CD8-positive, alpha-beta memory T cell (primary cell): Measurements from ENCODE around the gene GRIA1. TPM values are rescaled to one million over a fixed set of nuclear protein-coding genes. Genes with fewer than 3 reads are reported as not detected.

Experiments used
- CTCF ChIA-PET: fragments of 350-600 bp; sonication (Branson Sonifier 250); formaldehyde crosslinking; loops from one replicate; lab custom pipeline; 2021; ENCODE audit warnings: antibody characterized with exemption; lab: Charles Lee
- POLR2A ChIA-PET: fragments of 350-600 bp; sonication (Branson Sonifier 250); formaldehyde crosslinking; loops from one replicate; lab custom pipeline; 2021; ENCODE audit warnings: antibody characterized with exemption; lab: Charles Lee
- DNase-seq, 5 donors: peaks; one replicate each; pipeline versions ENCODE4 v3.0.0 to v3.0.0-alpha.2; 2020 to 2022; ENCODE audit warnings: mixed read lengths in 1 of 5
- H3K27ac ChIP-seq: one replicate; pipeline ENCODE4 v1.7.0; 2013; ENCODE audit warnings: low read depth, mild to moderate bottlenecking, low read length, moderate library complexity
- H3K27me3 ChIP-seq: 2 replicates; pipeline ENCODE4 v1.7.0; 2013; ENCODE audit warnings: low read length, mild to moderate bottlenecking; ENCODE audit not compliant: insufficient read depth, poor library complexity, severe bottlenecking
- H3K36me3 ChIP-seq: 2 replicates; pipeline ENCODE4 v1.7.0; 2013; ENCODE audit warnings: mild to moderate bottlenecking, low read length, moderate library complexity; ENCODE audit not compliant: insufficient read depth
- H3K4me1 ChIP-seq: 2 replicates; pipeline ENCODE4 v1.7.0; 2013; ENCODE audit warnings: mild to moderate bottlenecking, low read length, moderate library complexity; ENCODE audit not compliant: insufficient read depth
- H3K4me3 ChIP-seq: 2 replicates; pipeline ENCODE4 v1.7.0; 2013; ENCODE audit warnings: mild to moderate bottlenecking, low read length
- H3K9me3 ChIP-seq: 2 replicates; pipeline ENCODE4 v1.7.0; 2013; ENCODE audit warnings: mild to moderate bottlenecking, low read length
- H3K27ac Mint-ChIP-seq, 8 donors: one replicate each; pipeline ENCODE4 v1.8.0; 2020 to 2021; ENCODE audit warnings: mixed read lengths in 8 of 8, mild to moderate bottlenecking in 6 of 8, inconsistent platforms in 3 of 8, moderate library complexity in 3 of 8
- H3K27me3 Mint-ChIP-seq, 2 donors: one replicate each; pipeline ENCODE4 v1.8.0; 2020 to 2021; ENCODE audit warnings: mixed read lengths in 2 of 2, mild to moderate bottlenecking in 1 of 2, moderate library complexity in 1 of 2
- H3K36me3 Mint-ChIP-seq, 3 donors: one replicate each; pipeline ENCODE4 v1.8.0; 2020 to 2021; ENCODE audit warnings: mixed read lengths in 3 of 3, inconsistent platforms in 1 of 3, mild to moderate bottlenecking in 1 of 3
- H3K4me1 Mint-ChIP-seq, 3 donors: one replicate each; pipeline ENCODE4 v1.8.0; 2020 to 2021; ENCODE audit warnings: mixed read lengths in 3 of 3, inconsistent platforms in 1 of 3, mild to moderate bottlenecking in 1 of 3
- H3K4me3 Mint-ChIP-seq, 7 donors: one replicate each; pipeline ENCODE4 v1.8.0; 2020 to 2021; ENCODE audit warnings: mixed read lengths in 7 of 7, mild to moderate bottlenecking in 6 of 7, moderate library complexity in 4 of 7, inconsistent platforms in 2 of 7
- H3K9me3 Mint-ChIP-seq, 5 donors: one replicate each; pipeline ENCODE4 v1.8.0; 2020 to 2022; ENCODE audit warnings: mixed read lengths in 5 of 5, mild to moderate bottlenecking in 3 of 5, moderate library complexity in 2 of 5, inconsistent platforms in 1 of 5
- polyA plus RNA-seq: library from polyadenylated mRNA; unstranded; fragments of 300-500 nt; fragmentation: Illumina TruSeq; gene quantifications from one replicate; pipeline ENCODE4 v1.2.3, GENCODE V29; 2021
- total RNA-seq, 2 experiments: library from RNA; stranded (reverse); gene quantifications; one replicate each; pipeline ENCODE4 v1.2.3, GENCODE V29; 2021

Gene GRIA1
- total and polyA plus RNA-seq, 3 experiments from 2014 or later = not detected

DNA sequence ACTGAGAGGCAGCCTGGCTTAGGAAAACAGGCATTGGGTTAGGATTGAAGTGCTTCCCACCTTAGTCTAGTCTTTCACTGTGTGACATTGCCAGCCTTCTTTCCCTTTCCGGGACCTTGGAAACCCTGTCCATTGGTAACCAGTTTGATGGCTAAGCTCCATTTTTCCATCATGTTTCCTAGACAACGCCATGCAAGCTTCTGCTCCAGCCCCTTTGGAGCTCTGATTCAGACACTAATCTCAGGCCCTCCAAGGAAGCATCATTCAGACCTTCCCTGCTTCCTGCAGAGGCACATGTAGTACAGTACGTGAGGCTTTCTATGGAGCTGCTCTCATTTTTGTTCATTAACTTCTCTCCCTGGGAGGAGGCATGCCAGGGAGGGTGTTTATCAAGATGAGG, 68.5 kb downstream of the GRIA1 start:
- H3K4me3 ChIP-seq = no peak overlapping the region
- H3K27me3 ChIP-seq = no peaks in the 10 kb centered on the region
- POLR2A ChIA-PET = no interaction called here
- no peaks in the 10 kb centered on the region for H3K27me3 Mint-ChIP-seq
- no peaks in the 10 kb centered on the region for H3K36me3 ChIP-seq
- CTCF ChIA-PET = no interaction called here
- DNase-seq = no peak
- H3K9me3 Mint-ChIP-seq = peaks cover 0 to 3% (median 0%) of the 10 kb centered on the region in 5 donors
- no peaks in the 10 kb centered on the region for H3K4me1 ChIP-seq
- H3K36me3 Mint-ChIP-seq = no peaks in the 10 kb centered on the region
- no peak overlapping the region for H3K27ac ChIP-seq
- no peak overlapping the region for H3K4me3 Mint-ChIP-seq
- peaks cover 6 to 19% (median 13%) of the 10 kb centered on the region in 3 donors for H3K4me1 Mint-ChIP-seq
- H3K9me3 ChIP-seq = no peaks in the 10 kb centered on the region
- H3K27ac Mint-ChIP-seq = no peak overlapping the region

DNA sequence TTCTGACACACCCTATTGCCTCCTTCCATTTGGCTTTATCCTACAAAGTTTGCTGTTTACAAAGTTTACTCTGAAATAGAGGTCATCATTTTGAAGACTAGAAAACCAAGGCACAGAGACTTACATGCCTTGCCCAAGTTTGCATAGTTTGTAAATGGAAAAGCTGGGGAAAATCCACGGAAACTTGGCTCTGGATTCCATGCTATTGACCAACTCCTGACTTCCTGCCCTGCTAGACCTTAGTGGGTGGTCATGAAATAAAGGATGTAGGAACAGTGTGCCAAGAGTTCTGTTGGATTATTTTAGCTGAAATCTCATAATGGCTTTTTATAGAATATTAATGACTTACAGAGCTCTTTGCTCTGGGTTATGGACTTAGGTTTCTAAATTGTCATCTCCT, 69.5 kb downstream of the GRIA1 start:
- Histone ChIP-seq H3K27me3 (no peaks in the 10 kb centered on the region), H3K27ac (no peak overlapping the region), H3K4me1 (no peaks in the 10 kb centered on the region), H3K4me3 (no peak overlapping the region), H3K36me3 (no peaks in the 10 kb centered on the region), H3K9me3 (no peaks in the 10 kb centered on the region)
- H3K4me1 Mint-ChIP-seq = peaks cover 6 to 19% (median 13%) of the 10 kb centered on the region in 3 donors
- ChIA-PET POLR2A (no interaction called here), CTCF (no interaction called here)
- peaks cover 0 to 3% (median 0%) of the 10 kb centered on the region in 5 donors for H3K9me3 Mint-ChIP-seq
- H3K27me3 Mint-ChIP-seq = no peaks in the 10 kb centered on the region
- no peaks in the 10 kb centered on the region for H3K36me3 Mint-ChIP-seq
- H3K4me3 Mint-ChIP-seq = no peak overlapping the region
- peak overlapping the region in 1 of 8 donors; percentile 47 for H3K27ac Mint-ChIP-seq
- DNase-seq = no peak

DNA sequence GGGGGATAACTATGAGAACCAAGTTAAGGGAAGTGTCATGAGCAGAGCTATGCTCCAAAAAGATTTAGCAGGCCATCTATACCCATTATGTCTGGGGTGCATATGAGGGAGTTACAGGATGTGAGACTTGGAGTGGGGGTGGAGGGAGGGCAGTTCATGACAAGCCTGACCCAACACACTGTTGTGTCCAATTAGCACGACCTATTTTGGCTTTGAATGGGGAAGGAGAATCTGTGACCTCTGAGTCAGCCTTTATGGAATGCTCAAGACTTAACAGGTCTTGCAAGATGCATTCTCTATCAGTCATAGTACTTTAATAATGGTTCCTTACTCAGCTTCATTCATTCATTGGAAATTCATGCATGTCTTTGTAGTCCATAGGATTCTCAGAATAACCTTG, 71.7 kb downstream of the GRIA1 start:
- Mint-ChIP-seq H3K27me3 (no peaks in the 10 kb centered on the region), H3K9me3 (peaks cover 0 to 5% (median 0%) of the 10 kb centered on the region in 5 donors), H3K27ac (no peak overlapping the region), H3K4me1 (no peaks in the 10 kb centered on the region), H3K36me3 (no peaks in the 10 kb centered on the region), H3K4me3 (no peak overlapping the region)
- Histone ChIP-seq H3K4me3 (no peak overlapping the region), H3K9me3 (no peaks in the 10 kb centered on the region), H3K4me1 (no peaks in the 10 kb centered on the region), H3K36me3 (no peaks in the 10 kb centered on the region), H3K27me3 (no peaks in the 10 kb centered on the region), H3K27ac (no peak overlapping the region)
- DNase-seq = no peak
- ChIA-PET POLR2A (no interaction called here), CTCF (no interaction called here)

DNA sequence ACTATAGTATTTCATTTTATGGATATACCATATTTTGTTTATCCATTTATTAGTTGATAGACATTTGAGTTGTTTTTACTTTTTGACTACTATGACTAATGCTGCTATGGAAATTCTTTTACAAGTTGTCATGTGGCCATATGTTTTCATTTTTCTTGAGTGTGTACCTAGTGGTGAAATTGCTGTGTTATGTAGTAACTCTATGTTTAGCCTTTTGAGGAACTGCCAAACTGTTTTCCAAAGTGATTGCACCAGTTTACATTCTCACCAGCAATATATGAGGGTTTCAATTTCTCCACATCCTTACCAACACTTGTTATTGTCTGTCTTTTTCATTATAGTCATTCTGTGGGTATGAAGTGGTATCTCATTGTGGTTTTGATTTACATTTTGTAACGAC, 75.4 kb downstream of the GRIA1 start:
- H3K9me3 ChIP-seq = no peaks in the 10 kb centered on the region
- Mint-ChIP-seq H3K4me3 (no peak overlapping the region), H3K36me3 (no peaks in the 10 kb centered on the region), H3K27ac (no peak overlapping the region), H3K27me3 (no peaks in the 10 kb centered on the region), H3K9me3 (peaks cover 0 to 5% (median 0%) of the 10 kb centered on the region in 5 donors), H3K4me1 (no peaks in the 10 kb centered on the region)
- CTCF ChIA-PET = no interaction called here
- no peaks in the 10 kb centered on the region for H3K36me3 ChIP-seq
- H3K4me3 ChIP-seq = no peak overlapping the region
- POLR2A ChIA-PET = no interaction called here
- no peaks in the 10 kb centered on the region for H3K27me3 ChIP-seq
- DNase-seq = no peak
- H3K4me1 ChIP-seq = no peaks in the 10 kb centered on the region
- no peak overlapping the region for H3K27ac ChIP-seq

DNA sequence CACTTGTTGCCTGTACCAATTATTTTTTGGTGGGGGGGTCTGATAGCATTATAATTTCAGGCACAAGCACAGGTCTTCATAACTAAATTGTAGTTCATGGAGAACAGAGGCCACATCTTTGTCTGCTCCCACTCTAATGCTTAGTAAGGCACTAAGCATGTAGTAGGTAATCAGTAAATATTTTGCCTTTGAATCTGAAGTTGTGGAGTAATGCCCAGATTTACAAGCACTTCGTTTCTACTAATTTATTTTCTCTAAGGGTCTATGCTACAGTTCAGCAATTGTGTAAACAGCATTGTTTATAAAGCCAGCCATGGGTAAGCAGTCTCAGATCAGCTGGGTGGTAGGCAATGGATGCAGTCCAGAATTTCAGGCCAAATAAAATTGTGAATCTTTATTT, 78.6 kb downstream of the GRIA1 start:
- Histone ChIP-seq H3K36me3 (no peaks in the 10 kb centered on the region), H3K4me1 (no peaks in the 10 kb centered on the region), H3K4me3 (no peak overlapping the region), H3K27me3 (no peaks in the 10 kb centered on the region), H3K9me3 (no peaks in the 10 kb centered on the region), H3K27ac (no peak overlapping the region)
- Mint-ChIP-seq H3K27ac (no peak overlapping the region), H3K4me1 (no peaks in the 10 kb centered on the region), H3K27me3 (no peaks in the 10 kb centered on the region), H3K9me3 (peaks cover 0 to 2% (median 0%) of the 10 kb centered on the region in 5 donors), H3K36me3 (no peaks in the 10 kb centered on the region), H3K4me3 (no peak overlapping the region)
- CTCF ChIA-PET = no interaction called here
- POLR2A ChIA-PET = no interaction called here
- DNase-seq = no peak

DNA sequence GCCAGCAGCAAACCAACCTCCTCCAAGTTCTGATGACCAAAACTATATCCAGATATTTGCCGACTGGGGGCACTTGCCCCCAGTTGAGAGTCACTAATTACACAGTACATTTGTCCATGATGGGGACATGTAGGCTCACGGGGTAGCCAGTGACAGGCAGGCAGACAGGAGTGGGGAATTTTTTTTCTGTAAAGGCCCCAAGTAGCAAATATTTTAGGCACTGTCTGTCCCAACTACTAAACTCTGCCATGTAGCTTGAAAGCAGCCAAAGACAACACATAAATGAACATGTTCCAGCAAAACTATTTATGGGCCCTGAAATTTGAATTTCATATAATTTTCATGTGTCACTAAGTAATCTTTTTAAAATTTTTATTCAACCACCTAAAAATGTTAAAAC, 80.7 kb downstream of the GRIA1 start:
- H3K4me1 Mint-ChIP-seq = no peaks in the 10 kb centered on the region
- no peak overlapping the region for H3K4me3 Mint-ChIP-seq
- Histone ChIP-seq H3K27me3 (no peaks in the 10 kb centered on the region), H3K27ac (no peak overlapping the region), H3K36me3 (no peaks in the 10 kb centered on the region), H3K9me3 (no peaks in the 10 kb centered on the region), H3K4me3 (no peak overlapping the region), H3K4me1 (no peaks in the 10 kb centered on the region)
- POLR2A ChIA-PET = no interaction called here
- no peak for DNase-seq
- peaks cover 0 to 2% (median 0%) of the 10 kb centered on the region in 5 donors for H3K9me3 Mint-ChIP-seq
- H3K27me3 Mint-ChIP-seq = no peaks in the 10 kb centered on the region
- CTCF ChIA-PET = no interaction called here
- no peak overlapping the region for H3K27ac Mint-ChIP-seq
- H3K36me3 Mint-ChIP-seq = no peaks in the 10 kb centered on the region

DNA sequence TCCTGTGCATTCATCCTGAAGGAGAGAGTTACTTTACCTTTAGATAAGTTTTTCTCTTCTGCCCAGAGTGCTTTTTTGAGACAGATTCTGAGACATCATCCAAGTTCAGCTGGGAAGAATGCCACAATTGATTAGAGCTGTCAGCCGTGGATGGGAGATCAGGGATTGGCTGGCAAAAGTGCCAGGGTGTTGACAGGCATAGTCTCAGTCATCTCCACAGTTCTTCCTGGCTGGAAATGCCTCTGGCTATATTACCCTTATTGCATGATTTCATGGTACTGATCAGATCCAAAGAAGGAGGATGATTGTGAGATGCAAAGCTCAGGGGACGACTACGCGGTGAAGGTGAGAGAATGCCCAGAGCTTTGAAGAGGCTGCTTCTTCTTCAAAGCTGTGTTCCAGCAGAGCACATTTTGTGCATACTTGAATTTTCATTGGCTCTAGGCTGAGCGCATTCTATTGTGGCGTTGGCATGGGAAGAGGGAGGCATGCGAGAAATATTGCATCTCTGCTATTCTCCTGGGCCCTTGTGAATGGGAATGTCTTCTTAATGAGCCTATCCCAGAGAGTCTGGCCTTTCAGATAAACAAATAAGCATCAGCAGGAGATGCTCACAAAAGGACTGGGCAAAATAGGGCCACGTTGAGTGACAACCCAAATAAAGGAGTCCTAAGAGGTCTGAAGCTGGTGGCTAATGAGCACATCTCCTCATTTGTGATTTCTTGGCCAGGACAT, 82.1 kb downstream of the GRIA1 start:
- Mint-ChIP-seq H3K27ac (no peak overlapping the region), H3K27me3 (no peaks in the 10 kb centered on the region), H3K36me3 (no peaks in the 10 kb centered on the region), H3K9me3 (peaks cover 0 to 2% (median 0%) of the 10 kb centered on the region in 5 donors), H3K4me1 (no peaks in the 10 kb centered on the region), H3K4me3 (no peak overlapping the region)
- H3K27ac ChIP-seq = no peak overlapping the region
- POLR2A ChIA-PET = no interaction called here
- no peaks in the 10 kb centered on the region for H3K27me3 ChIP-seq
- no peak for DNase-seq
- CTCF ChIA-PET = no interaction called here
- no peaks in the 10 kb centered on the region for H3K4me1 ChIP-seq
- H3K36me3 ChIP-seq = no peaks in the 10 kb centered on the region
- H3K4me3 ChIP-seq = no peak overlapping the region
- H3K9me3 ChIP-seq = no peaks in the 10 kb centered on the region

DNA sequence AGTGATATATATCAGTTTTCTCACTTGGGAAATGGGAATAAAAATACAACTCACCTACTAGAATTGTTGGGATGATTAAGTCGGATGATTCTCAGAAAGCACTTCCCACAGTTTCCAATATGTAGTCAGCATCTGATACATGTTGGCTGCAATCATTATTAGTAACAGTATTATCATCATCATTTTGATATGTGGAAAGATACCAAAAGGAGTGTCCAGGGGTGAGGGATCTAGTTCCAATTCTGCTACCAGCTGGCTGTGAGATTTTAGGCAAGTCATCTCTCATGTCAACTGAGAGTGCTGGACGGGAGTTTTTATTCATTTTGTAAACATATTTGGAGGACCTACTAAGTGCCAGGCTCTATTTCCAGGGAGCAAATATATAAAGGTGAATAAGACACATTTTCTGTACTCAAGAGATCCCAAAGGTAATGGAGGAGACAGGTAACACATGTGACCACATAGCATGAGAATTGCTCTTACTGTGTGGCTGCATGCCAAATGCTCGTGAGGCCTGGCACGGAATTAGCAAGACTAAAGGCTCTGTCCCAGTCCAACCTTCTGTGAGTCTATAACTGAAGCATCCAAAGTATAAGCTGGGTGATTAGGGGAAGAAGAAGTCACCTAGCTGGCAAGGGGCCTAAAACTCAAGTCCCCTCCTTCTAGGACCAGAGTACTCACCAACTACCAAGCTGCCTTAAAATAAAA, 83.0 kb downstream of the GRIA1 start:
- Histone ChIP-seq H3K27me3 (no peaks in the 10 kb centered on the region), H3K36me3 (no peaks in the 10 kb centered on the region), H3K4me3 (no peak overlapping the region), H3K27ac (no peak overlapping the region), H3K9me3 (no peaks in the 10 kb centered on the region), H3K4me1 (no peaks in the 10 kb centered on the region)
- DNase-seq = no peak
- POLR2A ChIA-PET = no interaction called here
- Mint-ChIP-seq H3K4me3 (no peak overlapping the region), H3K27ac (no peak overlapping the region), H3K4me1 (no peaks in the 10 kb centered on the region), H3K36me3 (no peaks in the 10 kb centered on the region), H3K27me3 (peaks cover 0 to 4% of the 10 kb centered on the region in 2 donors), H3K9me3 (peaks cover 0 to 2% (median 0%) of the 10 kb centered on the region in 5 donors)
- CTCF ChIA-PET = no interaction called here
